Measurements from ENCODE around the gene LRCH4. TPM values are rescaled to one million over a fixed set of nuclear protein-coding genes. Genes with fewer than 3 reads are reported as not detected.

Gene LRCH4
- total and polyA plus RNA-seq, 9 of the 15 experiments (the other 6 are each of a cell fraction or from before 2014, with no cell fraction given) = 0.06 to 63.3 (median 15.0) TPM

DNA sequence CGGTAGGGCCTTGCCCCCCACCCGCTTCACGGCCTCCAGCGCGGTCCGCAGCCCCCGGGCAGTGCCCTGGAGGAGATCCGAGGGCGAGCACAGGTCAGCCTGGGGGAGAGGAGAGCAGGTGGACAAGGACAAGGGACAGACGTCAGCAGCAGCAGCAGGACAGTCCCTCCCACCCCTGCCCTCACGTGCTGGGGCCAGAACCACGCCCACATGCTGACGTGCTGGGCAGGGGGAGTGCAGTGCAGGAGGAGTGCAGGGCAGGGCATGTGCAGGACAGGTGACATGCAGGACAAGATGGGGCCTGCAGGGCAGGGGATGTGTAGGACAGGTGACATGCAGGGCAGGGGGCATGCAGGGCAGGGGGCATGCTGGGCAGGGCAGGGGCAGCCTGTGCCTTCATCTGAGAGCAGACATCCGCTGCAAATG, 10.7 kb downstream of the LRCH4 start (continued):
- no peak for TF ChIP-seq BRD9 (IDR thresholded peaks at IDR 0.05; ENCODE audit: low read depth, partially characterized antibody)
- no peak for TF ChIP-seq PHB (CRISPR knock-in tag; IDR thresholded peaks at IDR 0.05)
- no peak for TF ChIP-seq ZNF583 (CRISPR knock-in tag; IDR thresholded peaks at IDR 0.05)
- TF ChIP-seq, protein P1, sequence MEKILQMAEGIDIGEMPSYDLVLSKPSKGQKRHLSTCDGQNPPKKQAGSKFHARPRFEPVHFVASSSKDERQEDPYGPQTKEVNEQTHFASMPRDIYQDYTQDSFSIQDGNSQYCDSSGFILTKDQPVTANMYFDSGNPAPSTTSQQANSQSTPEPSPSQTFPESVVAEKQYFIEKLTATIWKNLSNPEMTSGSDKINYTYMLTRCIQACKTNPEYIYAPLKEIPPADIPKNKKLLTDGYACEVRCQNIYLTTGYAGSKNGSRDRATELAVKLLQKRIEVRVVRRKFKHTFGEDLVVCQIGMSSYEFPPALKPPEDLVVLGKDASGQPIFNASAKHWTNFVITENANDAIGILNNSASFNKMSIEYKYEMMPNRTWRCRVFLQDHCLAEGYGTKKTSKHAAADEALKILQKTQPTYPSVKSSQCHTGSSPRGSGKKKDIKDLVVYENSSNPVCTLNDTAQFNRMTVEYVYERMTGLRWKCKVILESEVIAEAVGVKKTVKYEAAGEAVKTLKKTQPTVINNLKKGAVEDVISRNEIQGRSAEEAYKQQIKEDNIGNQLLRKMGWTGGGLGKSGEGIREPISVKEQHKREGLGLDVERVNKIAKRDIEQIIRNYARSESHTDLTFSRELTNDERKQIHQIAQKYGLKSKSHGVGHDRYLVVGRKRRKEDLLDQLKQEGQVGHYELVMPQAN (IDR thresholded peaks at IDR 0.05; ENCODE audit: borderline replicate concordance) = no peak
- TF ChIP-seq BHLHE40 (IDR thresholded peaks at IDR 0.05; ENCODE audit: low read length) = peak; percentile 96
- no peak for TF ChIP-seq CEBPB (tag; IDR thresholded peaks at IDR 0.05)
- TF ChIP-seq ZZZ3 (IDR thresholded peaks at IDR 0.05) = no peak
- no peak for TF ChIP-seq ZEB2 (IDR thresholded peaks at IDR 0.05)
- TF ChIP-seq JUND (IDR thresholded peaks at IDR 0.05; ENCODE audit: borderline replicate concordance, low read depth, low read length) = no peak
- TF ChIP-seq JUND (tag; IDR thresholded peaks at IDR 0.05; ENCODE audit: borderline replicate concordance, low read depth, low read length) = no peak
- 0 out of 2 replicates have a peak, but pooled peaks have one; percentile 20 for TF ChIP-seq EGR1 (conservative IDR thresholded peaks at IDR 0.05)
- TF ChIP-seq MED1 (CRISPR knock-in tag; IDR thresholded peaks at IDR 0.05; ENCODE audit: borderline replicate concordance) = no peak
- TF ChIP-seq, protein P2, sequence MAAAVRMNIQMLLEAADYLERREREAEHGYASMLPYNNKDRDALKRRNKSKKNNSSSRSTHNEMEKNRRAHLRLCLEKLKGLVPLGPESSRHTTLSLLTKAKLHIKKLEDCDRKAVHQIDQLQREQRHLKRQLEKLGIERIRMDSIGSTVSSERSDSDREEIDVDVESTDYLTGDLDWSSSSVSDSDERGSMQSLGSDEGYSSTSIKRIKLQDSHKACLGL (CRISPR knock-in tag; IDR thresholded peaks at IDR 0.05; ENCODE audit: borderline replicate concordance, poor library complexity, severe bottlenecking) = no peak
- TF ChIP-seq, protein P3, sequence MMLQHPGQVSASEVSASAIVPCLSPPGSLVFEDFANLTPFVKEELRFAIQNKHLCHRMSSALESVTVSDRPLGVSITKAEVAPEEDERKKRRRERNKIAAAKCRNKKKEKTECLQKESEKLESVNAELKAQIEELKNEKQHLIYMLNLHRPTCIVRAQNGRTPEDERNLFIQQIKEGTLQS (IDR thresholded peaks at IDR 0.05) = no peak
- TF ChIP-seq, protein P3 (CRISPR knock-in tag; conservative IDR thresholded peaks at IDR 0.05) = no peak

Data from K562 (cell line).